AML-193 (cell line): ENCODE measurements around the gene FTO.
"Not testable (repeated sequence)": the region's sequence is repeated elsewhere in the genome, so short reads cannot be mapped to it uniquely, and the experiment has no call there.

ENCODE experiments used
- DNase-seq, 2 experiments: peaks; one replicate each; lab custom pipeline; 2025; lab: John Stamatoyannopoulos, UW

The FTO gene

GRCh38 chr16:53826658-53827057 lies 122.7 kb downstream of the FTO start:
- DNase-seq: no peak

- no peak for DNase-seq
These were observed 123.8 kb downstream of the FTO start for GRCh38 chr16:53827741-53828140.

DNA sequence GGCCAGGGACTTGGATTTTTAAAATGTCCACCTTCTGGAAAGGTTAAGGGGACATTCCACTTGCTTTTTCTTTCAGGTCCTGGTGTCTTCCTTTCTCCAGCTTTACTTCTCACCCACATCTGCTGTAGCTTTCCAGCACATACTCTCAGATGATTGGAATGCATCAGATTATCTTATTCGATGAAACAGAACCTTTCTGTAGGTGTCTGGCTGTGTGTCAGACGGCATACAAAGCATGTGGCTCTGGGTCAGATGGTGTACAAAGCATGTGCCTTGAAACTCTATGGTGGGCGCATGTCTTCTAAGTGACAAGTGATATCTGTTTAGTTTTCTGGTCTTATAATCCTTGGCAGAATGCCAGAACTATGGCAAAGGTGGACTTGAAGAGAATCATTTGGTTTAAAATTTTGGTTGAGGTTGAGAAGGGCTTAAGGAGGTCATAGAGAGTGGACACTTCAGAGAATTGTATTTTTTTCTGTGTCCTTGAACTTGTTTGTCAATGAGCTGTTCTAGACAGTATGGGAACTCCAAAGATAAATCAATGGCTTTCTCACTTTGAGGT lies 125.3 kb downstream of the FTO start:
- no peak for DNase-seq

DNA sequence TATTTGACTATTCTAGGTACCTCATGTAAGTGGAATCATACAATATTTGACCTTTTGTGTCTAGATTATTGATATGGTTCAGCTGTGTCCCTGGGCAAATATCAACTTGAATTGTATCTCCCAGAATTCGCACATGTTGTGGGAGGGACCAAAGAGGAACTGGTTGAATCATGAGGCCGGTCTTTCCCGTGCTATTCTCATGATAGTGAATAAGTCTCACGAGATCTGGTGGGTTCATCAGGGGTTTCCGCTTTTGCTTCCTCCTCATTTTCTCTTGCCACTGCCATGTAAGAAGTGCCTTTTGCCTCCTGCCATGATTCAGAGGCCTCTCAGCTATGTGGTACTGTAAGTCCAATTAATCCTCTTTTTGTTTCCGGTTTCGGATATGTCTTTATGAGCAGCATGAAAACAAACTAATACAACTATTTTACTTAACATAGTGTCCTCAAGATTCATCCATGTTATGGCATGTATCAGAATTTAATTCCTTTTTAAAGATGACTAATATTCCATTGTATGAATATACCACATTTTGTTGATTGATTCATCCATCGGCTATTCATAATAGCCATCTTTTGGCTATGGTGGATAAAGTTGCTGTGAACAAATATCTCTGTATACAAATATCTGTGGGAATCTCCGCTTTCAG lies 129.1 kb downstream of the FTO start:
- DNase-seq: no peak

DNA sequence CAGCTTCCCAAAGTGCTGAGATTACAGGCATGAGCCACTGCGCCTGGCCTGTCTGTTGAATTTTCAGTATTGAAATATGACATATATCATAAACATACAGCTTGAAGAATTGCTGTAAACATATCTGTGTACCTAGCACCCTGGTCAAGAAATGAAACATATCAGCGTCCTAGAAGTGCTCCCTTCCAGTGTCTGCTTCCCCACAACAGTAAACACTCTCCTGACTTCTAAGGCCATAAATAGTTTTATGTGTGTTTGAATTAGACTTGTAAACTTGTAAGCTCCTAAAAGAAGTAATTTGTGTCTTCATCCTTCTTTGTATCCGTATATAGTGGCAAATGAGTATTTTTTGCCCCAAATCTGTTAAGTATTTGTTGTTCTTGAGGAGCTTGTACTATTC lies 132.2 kb downstream of the FTO start:
- DNase-seq: no peak

DNA sequence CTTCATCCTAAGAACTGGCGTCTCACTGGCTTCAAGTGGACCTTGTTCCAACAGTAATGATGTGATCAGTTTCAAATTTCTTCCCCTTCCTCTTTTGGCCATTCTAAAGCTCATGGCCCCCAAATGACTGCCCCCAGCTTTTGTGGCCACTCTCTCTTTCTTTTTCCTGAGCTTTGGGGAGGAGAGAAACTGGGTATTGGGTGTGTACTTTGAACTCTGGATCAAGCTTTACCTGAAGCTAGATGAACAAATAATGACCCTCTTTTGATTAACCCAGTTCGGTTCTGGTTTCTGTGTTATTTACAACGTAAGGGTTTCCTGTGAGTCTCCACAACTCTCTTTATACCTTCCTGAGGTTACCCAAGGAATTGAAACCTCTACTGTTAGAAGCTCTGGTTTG lies 132.7 kb downstream of the FTO start:
- no peak for DNase-seq

DNA sequence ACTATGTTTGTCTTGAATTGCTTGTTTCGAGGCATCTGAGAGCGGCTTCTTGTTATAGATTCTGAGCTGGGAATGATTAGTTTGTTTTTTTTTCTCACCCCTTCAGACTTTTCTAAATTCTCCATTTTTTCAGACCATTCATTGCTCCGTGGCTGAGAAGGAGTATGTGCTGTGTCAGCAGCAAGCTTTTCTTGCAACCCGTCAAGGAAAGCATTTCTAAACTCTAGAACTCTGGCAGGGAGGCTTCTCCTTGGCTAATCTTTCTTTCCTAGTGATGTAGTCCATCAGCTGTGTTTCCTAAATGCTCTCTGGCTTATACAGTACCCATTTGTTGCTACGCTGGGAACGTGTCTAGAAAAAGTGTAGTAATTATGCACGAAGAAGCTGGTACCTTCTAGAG lies 133.5 kb downstream of the FTO start:
- DNase-seq: no peak

GRCh38 chr16:53839150-53839549 lies 135.2 kb downstream of the FTO start:
- no peak for DNase-seq

DNA sequence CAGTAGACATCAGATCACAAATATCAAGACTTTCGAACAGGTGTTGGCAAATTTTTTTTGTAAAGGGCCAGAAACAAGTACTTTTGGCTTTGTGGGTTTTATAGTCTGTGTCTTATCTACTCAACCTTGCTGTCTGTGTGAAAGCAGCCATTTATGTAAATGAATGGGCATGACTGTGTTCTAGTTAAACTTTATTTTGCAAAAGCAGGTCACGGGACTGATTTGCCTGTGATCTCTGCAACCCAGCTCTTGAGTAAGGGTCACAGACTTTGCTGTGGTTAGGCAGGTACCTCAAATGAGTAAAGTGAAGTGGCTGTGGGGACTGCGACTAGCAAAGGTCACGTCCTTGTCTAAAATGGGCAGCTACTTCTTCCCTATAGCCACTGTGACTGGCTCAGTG lies 136.5 kb downstream of the FTO start:
- DNase-seq: no peak

DNA sequence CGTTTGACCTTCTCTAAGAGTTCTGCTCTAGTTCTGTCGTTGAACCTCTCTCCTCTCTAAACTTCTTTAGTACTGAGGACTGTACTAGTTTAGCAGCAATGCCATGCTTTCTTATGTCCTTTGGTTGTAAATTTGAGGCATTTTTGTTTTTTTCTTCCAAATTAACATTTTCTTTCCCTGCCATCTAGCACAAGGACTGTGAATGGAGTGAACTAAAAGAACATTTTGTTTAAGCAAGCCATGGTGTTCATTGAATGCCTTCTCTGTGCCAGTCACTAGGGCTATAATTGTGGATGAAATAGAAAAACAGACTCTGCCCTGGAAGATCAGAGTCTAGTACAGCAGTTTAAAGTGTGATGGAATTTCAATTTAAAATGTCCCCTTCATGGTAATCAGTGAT lies 137.9 kb downstream of the FTO start:
- no peak for DNase-seq

- no peak for DNase-seq
These were observed 139.1 kb downstream of the FTO start for GRCh38 chr16:53843084-53843483.

GRCh38 chr16:53844804-53845203 lies 140.8 kb downstream of the FTO start:
- DNase-seq: no peak

DNA sequence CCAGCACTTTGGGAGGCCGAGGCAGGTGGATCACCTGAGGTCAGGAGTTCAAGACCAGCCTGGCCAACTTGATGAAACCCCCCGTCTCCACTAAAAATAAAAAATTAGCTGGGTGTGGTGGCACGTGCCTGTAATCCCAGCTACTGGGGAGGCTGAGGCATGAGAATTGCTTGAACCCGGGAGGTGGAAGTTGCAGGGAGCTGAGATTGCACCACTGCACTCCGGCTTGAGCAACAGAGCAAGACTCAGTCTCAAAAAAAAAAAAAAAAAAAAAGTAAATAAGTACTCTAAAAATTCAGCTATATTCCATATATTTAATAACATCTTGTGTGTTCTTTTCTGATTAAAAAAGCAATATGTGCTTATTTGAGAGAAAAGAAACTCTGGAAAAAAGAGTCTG lies 142.6 kb downstream of the FTO start:
- DNase-seq: not testable (repeated sequence)

- DNase-seq: peak; percentile 38 to 58
These were observed 143.0 kb downstream of the FTO start for GRCh38 chr16:53846971-53847370.

- no peak for DNase-seq
These were observed 144.5 kb downstream of the FTO start for GRCh38 chr16:53848277-53848942.

GRCh38 chr16:53848950-53849349 lies 145.0 kb downstream of the FTO start:
- DNase-seq: no peak

- DNase-seq: no peak
These were observed 145.6 kb downstream of the FTO start for GRCh38 chr16:53849585-53849984.

DNA sequence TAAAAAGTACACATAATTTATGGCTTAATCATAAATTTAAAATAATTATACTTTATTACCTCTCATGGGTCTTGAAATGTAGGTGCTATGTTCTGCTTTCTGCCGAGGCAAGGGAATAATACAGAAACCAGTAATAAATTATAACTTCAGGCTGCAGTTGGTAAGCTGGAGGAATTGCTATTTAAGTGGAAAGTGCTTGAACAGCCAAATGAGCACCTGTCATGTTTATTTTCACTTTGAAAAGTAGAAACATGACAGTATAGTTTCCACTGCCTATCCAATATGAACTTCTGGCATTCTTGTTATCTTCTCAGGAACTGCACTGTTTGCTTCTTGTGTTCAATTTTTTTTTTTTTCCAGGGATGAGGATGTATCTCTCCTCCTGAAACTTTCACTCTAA lies 146.0 kb downstream of the FTO start:
- DNase-seq: no peak

DNA sequence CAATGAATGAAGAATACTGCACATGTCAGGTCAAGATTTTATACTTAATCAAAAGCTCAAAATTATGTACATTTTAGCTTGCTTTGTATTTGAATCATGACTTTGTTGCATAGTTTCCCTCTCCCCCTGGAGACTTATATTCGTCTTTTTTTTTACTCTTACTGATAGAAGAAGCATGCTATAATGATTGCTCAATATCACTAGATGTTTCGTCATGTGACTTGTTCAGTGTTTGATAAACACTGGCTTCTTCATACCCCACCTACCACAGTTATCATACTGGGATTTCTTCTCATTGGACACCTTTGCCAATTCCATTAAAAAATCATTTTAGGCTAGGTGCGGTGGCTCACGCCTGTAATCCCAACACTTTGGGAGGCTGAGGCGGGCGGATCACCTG lies 148.7 kb downstream of the FTO start:
- DNase-seq: no peak

DNA sequence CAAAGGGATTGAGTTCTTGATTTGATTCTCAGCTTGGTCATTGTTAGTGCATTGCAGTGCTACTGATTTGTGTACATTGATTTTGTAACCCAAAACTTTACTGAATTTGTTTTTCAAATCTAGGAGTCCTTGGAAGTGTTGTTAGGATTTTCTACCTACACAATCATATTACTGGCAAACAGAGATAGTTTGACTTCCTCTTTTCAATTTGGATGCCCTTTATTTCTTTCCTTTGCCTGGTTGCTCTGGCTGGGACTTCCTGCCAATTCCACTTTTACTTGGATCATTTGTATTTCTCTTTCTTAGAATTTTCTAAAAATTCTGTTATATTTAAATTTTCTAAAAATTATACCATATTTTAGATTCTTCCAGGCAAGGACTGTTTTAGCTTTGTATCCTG lies 151.1 kb downstream of the FTO start:
- DNase-seq: no peak

DNA sequence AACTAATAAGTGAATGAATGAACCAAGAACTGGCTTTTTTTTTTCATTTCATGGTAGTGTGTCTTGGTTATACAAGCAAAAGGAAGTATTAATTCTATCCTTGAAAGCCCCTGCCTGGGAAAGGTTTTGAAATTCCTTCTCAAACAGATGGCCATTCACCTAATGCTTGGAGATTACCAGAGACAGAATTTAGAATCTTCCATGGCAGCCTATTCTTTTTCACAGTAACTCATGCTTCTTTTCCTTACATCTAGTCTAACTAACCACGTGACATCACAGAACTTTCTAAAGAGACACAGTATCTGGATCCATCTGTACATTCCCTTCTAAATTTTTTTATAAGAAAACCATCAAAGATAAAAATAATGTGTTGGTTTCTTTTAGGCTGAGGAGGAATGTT lies 151.6 kb downstream of the FTO start:
- DNase-seq: no peak

GRCh38 chr16:53859995-53860540 lies 156.1 kb downstream of the FTO start:
- no peak for DNase-seq

- DNase-seq: no peak
These were observed 159.9 kb downstream of the FTO start for GRCh38 chr16:53863861-53864260.
